Left renal pelvis (tissue), 4 donors: ENCODE measurements around the gene HYAL3. TPM values are rescaled to one million over a fixed set of nuclear protein-coding genes. Genes with fewer than 3 reads are reported as not detected.
"Not testable (repeated sequence)": the region's sequence is repeated elsewhere in the genome, so short reads cannot be mapped to it uniquely, and the experiment has no call there.

Experiments used
- DNase-seq, 4 donors: peaks; one replicate each; pipeline ENCODE4 v3.0.0-alpha.2; 2013; ENCODE audit warnings: low read depth in 4 of 4, low spot score in 3 of 4
- polyA plus RNA-seq, 4 donors: library from polyadenylated mRNA; unstranded; fragments of 120-200 nt; gene quantifications; one replicate each; pipeline ENCODE4 v1.2.1, GENCODE V29; 2013; ENCODE audit not compliant: insufficient read length in 4 of 4

HYAL3 gene
- polyA plus RNA-seq, 4 donors: 2.8 to 3.7 (median 2.9) TPM

- DNase-seq: no peak
These were observed 18.1 kb upstream of the HYAL3 start for GRCh38 chr3:50317300-50317699.

- no peak for DNase-seq
These were observed 17.5 kb upstream of the HYAL3 start for GRCh38 chr3:50316657-50317242.

GRCh38 chr3:50314816-50315215 is 15.6 kb upstream of the HYAL3 start:
- no peak for DNase-seq

GRCh38 chr3:50314342-50314741 is 15.1 kb upstream of the HYAL3 start:
- no peak for DNase-seq

GRCh38 chr3:50312041-50312440 is 12.8 kb upstream of the HYAL3 start:
- DNase-seq: not testable (repeated sequence)

GRCh38 chr3:50304601-50305000 is 5.4 kb upstream of the HYAL3 start:
- DNase-seq: no peak

- DNase-seq: no peak
These were observed 4.0 kb upstream of the HYAL3 start, which contains the start of gene HYAL1 for GRCh38 chr3:50303013-50303815. HYAL1 (minus strand) TSS chr3:50303574; CDS start chr3:50302956, 618 bp downstream.

GRCh38 chr3:50302095-50303012 is 3.1 kb upstream of the HYAL3 start:
- DNase-seq: no peak

- no peak for DNase-seq
These were observed 1.6 kb upstream of the HYAL3 start for GRCh38 chr3:50300681-50301254.

GRCh38 chr3:50299929-50300680 is 900 bp upstream of the HYAL3 start:
- no peak for DNase-seq

GRCh38 chr3:50299638-50299928 is 378 bp upstream of the HYAL3 start:
- no peak for DNase-seq

- no peak for DNase-seq
These were observed 1.1 kb downstream of the HYAL3 start for GRCh38 chr3:50297896-50298725.

GRCh38 chr3:50297384-50297775 is 1.8 kb downstream of the HYAL3 start:
- no peak for DNase-seq

GRCh38 chr3:50296721-50297383 is 2.4 kb downstream of the HYAL3 start:
- DNase-seq: no peak

GRCh38 chr3:50295553-50296431 is 3.4 kb downstream of the HYAL3 start:
- DNase-seq: no peak

- DNase-seq: no peak
These were observed 4.5 kb downstream of the HYAL3 start for GRCh38 chr3:50294492-50295403.

- DNase-seq: no peak
These were observed 5.1 kb downstream of the HYAL3 start for GRCh38 chr3:50294089-50294488.
